ENCODE results near the gene NWD2.

NWD2 gene

DNA sequence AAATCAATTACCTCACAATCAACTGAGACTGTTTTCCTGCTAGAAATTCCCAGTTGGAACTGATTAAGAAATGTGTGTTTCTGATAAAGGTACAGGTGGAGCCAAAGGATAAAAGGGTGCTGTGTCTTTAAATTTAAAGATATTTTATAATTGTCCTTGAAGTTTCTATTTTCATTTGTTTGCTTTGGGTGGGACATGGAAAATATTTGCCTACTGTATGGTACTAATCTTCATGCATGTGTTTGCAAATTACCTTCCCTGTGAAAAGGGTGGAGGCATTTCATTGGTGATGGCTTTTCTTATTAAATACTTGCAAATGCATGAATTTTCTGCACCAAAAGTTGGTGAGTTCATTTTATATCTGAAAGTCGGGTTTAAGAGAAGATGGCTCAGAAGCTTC, 225.7 kb downstream of the NWD2 start:
- no peaks in the 10 kb centered on the region for H3K9me3 ChIP-seq (ENCODE audit: control insufficient read depth, insufficient read depth, low read length)
- H3K27ac ChIP-seq (ENCODE audit: low read depth, low read length): no peak overlapping the region
- no peak overlapping the region for H3K4me3 ChIP-seq (ENCODE audit: low read depth, low read length)
- H3K36me3 ChIP-seq (ENCODE audit: control insufficient read depth, insufficient read depth, low read length): no peaks in the 10 kb centered on the region
- H3K4me1 ChIP-seq (ENCODE audit: control insufficient read depth, insufficient read depth, low read length): no peaks in the 10 kb centered on the region
- H3K9ac ChIP-seq (ENCODE audit: low read depth, low read length): no peak overlapping the region
- no peaks in the 10 kb centered on the region for H3K27me3 ChIP-seq (ENCODE audit: control insufficient read depth, insufficient read depth, low read length)

- H3K27ac ChIP-seq (ENCODE audit: low read depth, low read length): no peak overlapping the region
- no peak overlapping the region for H3K9ac ChIP-seq (ENCODE audit: low read depth, low read length)
- no peaks in the 10 kb centered on the region for H3K9me3 ChIP-seq (ENCODE audit: control insufficient read depth, insufficient read depth, low read length)
- no peaks in the 10 kb centered on the region for H3K27me3 ChIP-seq (ENCODE audit: control insufficient read depth, insufficient read depth, low read length)
- no peak overlapping the region for H3K4me3 ChIP-seq (ENCODE audit: low read depth, low read length)
- no peaks in the 10 kb centered on the region for H3K36me3 ChIP-seq (ENCODE audit: control insufficient read depth, insufficient read depth, low read length)
- H3K4me1 ChIP-seq (ENCODE audit: control insufficient read depth, insufficient read depth, low read length): no peaks in the 10 kb centered on the region
Observed at GRCh38 chr4:37471093-37471492, 226.6 kb downstream of the NWD2 start.

DNA sequence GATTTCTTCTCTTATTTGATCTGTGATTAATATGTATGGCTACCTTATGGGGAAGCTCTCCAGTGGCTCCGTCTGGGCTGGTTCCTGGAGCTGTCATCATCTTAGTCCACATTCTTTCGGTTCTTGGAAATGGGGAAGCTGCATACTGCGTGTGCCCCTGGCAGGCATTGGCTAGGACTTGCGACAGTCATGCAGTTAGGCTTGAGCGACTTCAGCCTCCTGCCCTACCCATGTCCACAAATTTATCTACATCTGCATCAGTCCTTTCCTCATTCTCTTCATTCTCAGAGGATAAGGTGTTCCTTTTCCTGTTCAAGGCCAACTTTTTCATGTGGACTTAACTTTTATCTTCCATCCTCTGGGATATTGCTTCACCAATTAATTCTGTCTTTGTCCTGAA, 227.4 kb downstream of the NWD2 start:
- no peak overlapping the region for H3K27ac ChIP-seq (ENCODE audit: low read depth, low read length)
- H3K9me3 ChIP-seq (ENCODE audit: control insufficient read depth, insufficient read depth, low read length): no peaks in the 10 kb centered on the region
- no peak overlapping the region for H3K4me3 ChIP-seq (ENCODE audit: low read depth, low read length)
- no peak overlapping the region for H3K9ac ChIP-seq (ENCODE audit: low read depth, low read length)
- no peaks in the 10 kb centered on the region for H3K4me1 ChIP-seq (ENCODE audit: control insufficient read depth, insufficient read depth, low read length)
- no peaks in the 10 kb centered on the region for H3K27me3 ChIP-seq (ENCODE audit: control insufficient read depth, insufficient read depth, low read length)
- no peaks in the 10 kb centered on the region for H3K36me3 ChIP-seq (ENCODE audit: control insufficient read depth, insufficient read depth, low read length)

DNA sequence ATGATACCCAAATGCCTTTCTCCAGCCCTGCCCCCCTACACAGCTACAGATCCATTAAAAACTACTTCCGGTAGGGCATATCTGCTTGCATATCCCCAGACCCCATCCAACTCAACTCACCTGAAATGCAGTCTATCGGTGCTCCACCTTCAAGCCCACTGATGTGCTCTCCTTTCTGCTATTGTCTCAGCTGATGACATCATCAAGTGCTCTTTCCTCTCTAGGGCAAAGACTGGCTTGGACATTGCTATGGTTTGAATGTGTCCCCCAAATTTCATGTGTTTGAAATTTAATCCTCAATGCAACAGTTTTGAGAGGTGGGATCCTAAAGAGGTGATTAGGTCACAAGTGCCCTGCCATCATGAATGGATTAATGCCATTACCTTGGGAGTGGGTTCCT, 229.3 kb downstream of the NWD2 start:
- Histone ChIP-seq H3K9me3 (ENCODE audit: control insufficient read depth, insufficient read depth, low read length) (no peaks in the 10 kb centered on the region), H3K4me3 (ENCODE audit: low read depth, low read length) (no peak overlapping the region), H3K9ac (ENCODE audit: low read depth, low read length) (no peak overlapping the region), H3K27ac (ENCODE audit: low read depth, low read length) (no peak overlapping the region), H3K4me1 (ENCODE audit: control insufficient read depth, insufficient read depth, low read length) (no peaks in the 10 kb centered on the region), H3K27me3 (ENCODE audit: control insufficient read depth, insufficient read depth, low read length) (no peaks in the 10 kb centered on the region), H3K36me3 (ENCODE audit: control insufficient read depth, insufficient read depth, low read length) (no peaks in the 10 kb centered on the region)

DNA sequence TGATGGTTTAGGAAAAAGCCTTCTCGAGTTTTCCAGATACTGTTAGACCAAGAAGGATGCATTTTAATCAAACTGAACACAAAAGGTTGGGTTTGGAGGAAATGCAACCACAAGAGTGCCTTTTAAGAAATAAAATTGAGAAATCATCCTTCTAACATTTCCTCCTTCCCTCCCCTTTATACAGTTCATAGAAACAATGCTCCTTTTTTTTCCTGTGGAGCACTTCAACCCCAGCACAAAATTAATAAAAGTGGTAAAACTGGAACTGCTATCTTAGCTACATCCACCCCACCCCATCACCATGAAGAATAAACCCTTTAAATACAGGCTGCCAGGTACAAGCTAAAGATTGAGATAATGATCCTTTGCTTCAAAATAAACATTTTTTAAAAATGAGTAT, 230.5 kb downstream of the NWD2 start:
- Histone ChIP-seq H3K36me3 (ENCODE audit: control insufficient read depth, insufficient read depth, low read length) (no peaks in the 10 kb centered on the region), H3K27me3 (ENCODE audit: control insufficient read depth, insufficient read depth, low read length) (no peaks in the 10 kb centered on the region), H3K9ac (ENCODE audit: low read depth, low read length) (no peak overlapping the region), H3K4me3 (ENCODE audit: low read depth, low read length) (no peak overlapping the region), H3K9me3 (ENCODE audit: control insufficient read depth, insufficient read depth, low read length) (no peaks in the 10 kb centered on the region), H3K4me1 (ENCODE audit: control insufficient read depth, insufficient read depth, low read length) (no peaks in the 10 kb centered on the region), H3K27ac (ENCODE audit: low read depth, low read length) (no peak overlapping the region)

DNA sequence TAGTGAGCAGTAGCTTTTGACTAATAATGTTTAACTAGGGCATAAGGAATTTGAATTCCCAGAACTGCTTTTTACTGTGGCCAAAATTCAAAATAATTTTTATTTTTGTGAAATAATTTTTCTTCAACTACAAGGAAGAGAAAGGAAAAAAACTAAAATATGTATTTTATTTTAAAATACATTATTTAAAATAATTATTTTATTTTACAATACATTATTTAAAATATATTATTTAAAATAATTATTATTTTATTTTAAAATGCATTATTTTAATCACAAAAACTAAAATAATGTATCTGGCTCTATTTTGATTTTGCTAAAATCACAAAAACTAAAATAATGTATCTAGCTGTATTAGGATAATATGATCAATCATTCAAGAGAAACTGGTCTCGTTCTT, 231.2 kb downstream of the NWD2 start:
- Histone ChIP-seq H3K4me3 (ENCODE audit: low read depth, low read length) (no peak overlapping the region), H3K27me3 (ENCODE audit: control insufficient read depth, insufficient read depth, low read length) (no peaks in the 10 kb centered on the region), H3K27ac (ENCODE audit: low read depth, low read length) (no peak overlapping the region), H3K9me3 (ENCODE audit: control insufficient read depth, insufficient read depth, low read length) (no peaks in the 10 kb centered on the region), H3K4me1 (ENCODE audit: control insufficient read depth, insufficient read depth, low read length) (no peaks in the 10 kb centered on the region), H3K9ac (ENCODE audit: low read depth, low read length) (no peak overlapping the region), H3K36me3 (ENCODE audit: control insufficient read depth, insufficient read depth, low read length) (no peaks in the 10 kb centered on the region)

GRCh38 chr4:37476256-37476655, 231.7 kb downstream of the NWD2 start:
- Histone ChIP-seq H3K27ac (ENCODE audit: low read depth, low read length) (no peak overlapping the region), H3K4me3 (ENCODE audit: low read depth, low read length) (no peak overlapping the region), H3K4me1 (ENCODE audit: control insufficient read depth, insufficient read depth, low read length) (no peaks in the 10 kb centered on the region), H3K36me3 (ENCODE audit: control insufficient read depth, insufficient read depth, low read length) (no peaks in the 10 kb centered on the region), H3K27me3 (ENCODE audit: control insufficient read depth, insufficient read depth, low read length) (no peaks in the 10 kb centered on the region), H3K9ac (ENCODE audit: low read depth, low read length) (no peak overlapping the region), H3K9me3 (ENCODE audit: control insufficient read depth, insufficient read depth, low read length) (no peaks in the 10 kb centered on the region)

- Histone ChIP-seq H3K4me1 (ENCODE audit: control insufficient read depth, insufficient read depth, low read length) (no peaks in the 10 kb centered on the region), H3K36me3 (ENCODE audit: control insufficient read depth, insufficient read depth, low read length) (no peaks in the 10 kb centered on the region), H3K9ac (ENCODE audit: low read depth, low read length) (no peak overlapping the region), H3K9me3 (ENCODE audit: control insufficient read depth, insufficient read depth, low read length) (no peaks in the 10 kb centered on the region), H3K27ac (ENCODE audit: low read depth, low read length) (no peak overlapping the region), H3K27me3 (ENCODE audit: control insufficient read depth, insufficient read depth, low read length) (no peaks in the 10 kb centered on the region), H3K4me3 (ENCODE audit: low read depth, low read length) (no peak overlapping the region)
Observed at GRCh38 chr4:37476691-37477090, 232.1 kb downstream of the NWD2 start.

DNA sequence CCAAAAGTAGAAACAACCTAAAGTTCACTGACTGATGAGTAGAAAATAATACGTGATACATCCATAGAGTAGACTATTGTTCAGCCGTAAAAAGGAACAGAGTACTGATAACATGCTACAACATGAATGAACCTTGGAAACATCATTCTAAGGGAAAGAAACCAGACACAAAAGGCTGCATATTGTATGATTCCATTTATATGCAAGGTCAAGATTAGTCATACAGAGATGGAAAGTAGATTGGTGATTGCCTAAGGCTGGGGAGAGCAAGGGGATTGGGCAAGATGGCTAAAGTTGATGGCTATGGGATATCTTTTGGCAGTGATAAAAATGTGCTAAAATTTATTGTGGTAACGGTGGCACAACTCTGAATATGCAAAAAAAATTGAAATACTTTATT, 232.6 kb downstream of the NWD2 start:
- Histone ChIP-seq H3K4me1 (ENCODE audit: control insufficient read depth, insufficient read depth, low read length) (no peaks in the 10 kb centered on the region), H3K9ac (ENCODE audit: low read depth, low read length) (no peak overlapping the region), H3K27ac (ENCODE audit: low read depth, low read length) (no peak overlapping the region), H3K27me3 (ENCODE audit: control insufficient read depth, insufficient read depth, low read length) (no peaks in the 10 kb centered on the region), H3K36me3 (ENCODE audit: control insufficient read depth, insufficient read depth, low read length) (no peaks in the 10 kb centered on the region), H3K9me3 (ENCODE audit: control insufficient read depth, insufficient read depth, low read length) (no peaks in the 10 kb centered on the region), H3K4me3 (ENCODE audit: low read depth, low read length) (no peak overlapping the region)

- no peak overlapping the region for H3K4me3 ChIP-seq (ENCODE audit: low read depth, low read length)
- no peak overlapping the region for H3K27ac ChIP-seq (ENCODE audit: low read depth, low read length)
- no peaks in the 10 kb centered on the region for H3K27me3 ChIP-seq (ENCODE audit: control insufficient read depth, insufficient read depth, low read length)
- no peaks in the 10 kb centered on the region for H3K4me1 ChIP-seq (ENCODE audit: control insufficient read depth, insufficient read depth, low read length)
- no peak overlapping the region for H3K9ac ChIP-seq (ENCODE audit: low read depth, low read length)
- no peaks in the 10 kb centered on the region for H3K36me3 ChIP-seq (ENCODE audit: control insufficient read depth, insufficient read depth, low read length)
- H3K9me3 ChIP-seq (ENCODE audit: control insufficient read depth, insufficient read depth, low read length): no peaks in the 10 kb centered on the region
Observed at GRCh38 chr4:37478151-37478550, 233.6 kb downstream of the NWD2 start.

DNA sequence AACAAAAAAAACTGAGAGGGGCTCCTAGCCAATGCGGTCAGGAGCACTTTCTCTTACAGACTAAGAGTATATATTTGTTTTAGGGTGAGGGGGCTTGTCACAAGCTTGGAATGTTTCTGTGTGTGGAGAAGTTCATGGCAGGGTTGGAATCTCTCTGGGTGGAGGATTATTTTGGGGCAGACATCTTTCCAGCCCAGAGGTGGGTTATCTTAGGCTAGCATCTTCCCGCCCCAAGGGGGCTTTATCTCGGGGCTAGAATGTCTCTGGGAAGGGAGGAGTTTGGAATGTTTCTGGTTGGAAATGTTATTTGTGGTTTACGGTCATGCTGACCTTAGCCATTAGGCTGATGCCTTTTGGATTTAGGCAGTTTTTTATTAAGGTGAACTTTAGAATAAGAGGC, 236.0 kb downstream of the NWD2 start:
- Histone ChIP-seq H3K4me1 (ENCODE audit: control insufficient read depth, insufficient read depth, low read length) (no peaks in the 10 kb centered on the region), H3K27me3 (ENCODE audit: control insufficient read depth, insufficient read depth, low read length) (no peaks in the 10 kb centered on the region), H3K36me3 (ENCODE audit: control insufficient read depth, insufficient read depth, low read length) (no peaks in the 10 kb centered on the region), H3K9ac (ENCODE audit: low read depth, low read length) (no peak overlapping the region), H3K27ac (ENCODE audit: low read depth, low read length) (no peak overlapping the region), H3K9me3 (ENCODE audit: control insufficient read depth, insufficient read depth, low read length) (no peaks in the 10 kb centered on the region), H3K4me3 (ENCODE audit: low read depth, low read length) (no peak overlapping the region)

GRCh38 chr4:37481547-37482122, 237.1 kb downstream of the NWD2 start:
- Histone ChIP-seq H3K4me1 (ENCODE audit: control insufficient read depth, insufficient read depth, low read length) (no peaks in the 10 kb centered on the region), H3K27me3 (ENCODE audit: control insufficient read depth, insufficient read depth, low read length) (no peaks in the 10 kb centered on the region), H3K36me3 (ENCODE audit: control insufficient read depth, insufficient read depth, low read length) (no peaks in the 10 kb centered on the region)

More at GRCh38 chr4:37481547-37482122, 237.1 kb downstream of the NWD2 start:
- Histone ChIP-seq H3K9me3 (ENCODE audit: control insufficient read depth, insufficient read depth, low read length) (no peaks in the 10 kb centered on the region), H3K4me3 (ENCODE audit: low read depth, low read length) (no peak overlapping the region), H3K27ac (ENCODE audit: low read depth, low read length) (no peak overlapping the region), H3K9ac (ENCODE audit: low read depth, low read length) (no peak overlapping the region)
